Measurements from ENCODE around the gene CFAP126.
"Not testable (repeated sequence)": the region's sequence is repeated elsewhere in the genome, so short reads cannot be mapped to it uniquely, and the experiment has no call there.

The CFAP126 gene

DNA sequence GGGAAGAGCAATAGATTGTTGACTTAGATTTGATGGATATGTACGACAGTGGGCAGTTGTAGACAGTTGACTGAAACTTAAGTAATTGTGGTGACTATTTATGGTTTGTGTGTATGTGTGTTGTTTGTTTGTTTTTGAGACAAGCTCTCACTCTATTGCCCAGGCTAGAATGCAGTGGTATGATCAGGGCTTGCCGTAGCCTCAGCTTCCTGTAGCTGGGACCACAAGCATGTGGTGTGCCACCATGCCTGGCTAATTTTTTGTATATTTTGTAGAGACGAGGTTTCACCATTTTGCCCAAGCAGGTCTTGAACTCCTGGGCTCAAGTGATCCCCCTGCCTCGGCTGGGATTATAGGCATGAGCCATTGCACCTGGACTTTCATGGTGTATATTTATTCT lies 43.7 kb downstream of the CFAP126 start:
- TF ChIP-seq CTCF (IDR thresholded peaks at IDR 0.05; ENCODE audit: low read length, missing control alignments) = no peak
- DNase-seq (ENCODE audit: low read depth) = no peak
- no peak overlapping the region for H3K4me3 ChIP-seq (replicated peaks; ENCODE audit: low read depth, low read length)

DNA sequence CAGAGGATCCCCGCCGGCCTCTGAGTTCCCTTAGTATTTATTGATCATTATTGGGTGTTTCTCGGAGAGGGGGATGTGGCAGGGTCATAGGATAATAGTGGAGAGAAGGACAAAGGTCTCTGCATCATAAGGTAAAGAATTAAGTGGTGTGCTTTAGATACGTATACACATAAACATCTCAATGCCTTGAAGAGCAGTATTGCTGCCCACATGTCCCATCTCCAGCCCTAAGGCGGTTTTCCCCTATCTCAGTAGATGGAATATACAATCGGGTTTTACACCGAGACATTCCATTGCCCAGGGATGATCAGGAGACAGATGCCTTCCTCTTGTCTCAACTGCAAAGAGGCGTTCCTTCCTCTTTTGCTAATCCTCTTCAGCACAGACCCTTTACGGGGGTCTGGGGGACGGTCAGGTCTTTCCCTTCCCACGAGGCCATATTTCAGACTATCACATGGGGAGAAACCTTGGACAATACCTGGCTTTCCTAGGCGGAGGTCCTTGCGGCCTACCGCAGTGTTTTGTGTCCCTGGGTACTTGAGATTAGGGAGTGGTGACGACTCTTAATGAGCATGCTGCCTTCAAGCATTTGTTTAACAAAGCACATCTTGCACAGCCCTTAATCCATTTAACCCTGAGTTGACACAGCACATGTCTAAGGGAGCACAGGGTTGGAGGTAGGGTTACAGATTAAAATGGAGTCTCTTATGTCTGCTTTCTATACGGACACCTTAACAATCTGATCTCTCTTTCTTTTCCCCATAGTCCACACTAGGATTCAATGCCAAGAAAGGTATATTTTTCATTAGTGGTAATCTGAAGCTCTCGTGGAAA lies 51.6 kb downstream of the CFAP126 start:
- H3K4me3 ChIP-seq (replicated peaks; ENCODE audit: low read depth, low read length); DNase-seq (ENCODE audit: low read depth): not testable (repeated sequence)

All from fibroblast of pulmonary artery (primary cell).